Measurements from ENCODE around the gene SNCB. TPM values are rescaled to one million over a fixed set of nuclear protein-coding genes. Genes with fewer than 3 reads are reported as not detected.
"Not testable (repeated sequence)": the region's sequence is repeated elsewhere in the genome, so short reads cannot be mapped to it uniquely, and the experiment has no call there.

The SNCB gene
- total RNA-seq, 1 donor: not detected

DNA sequence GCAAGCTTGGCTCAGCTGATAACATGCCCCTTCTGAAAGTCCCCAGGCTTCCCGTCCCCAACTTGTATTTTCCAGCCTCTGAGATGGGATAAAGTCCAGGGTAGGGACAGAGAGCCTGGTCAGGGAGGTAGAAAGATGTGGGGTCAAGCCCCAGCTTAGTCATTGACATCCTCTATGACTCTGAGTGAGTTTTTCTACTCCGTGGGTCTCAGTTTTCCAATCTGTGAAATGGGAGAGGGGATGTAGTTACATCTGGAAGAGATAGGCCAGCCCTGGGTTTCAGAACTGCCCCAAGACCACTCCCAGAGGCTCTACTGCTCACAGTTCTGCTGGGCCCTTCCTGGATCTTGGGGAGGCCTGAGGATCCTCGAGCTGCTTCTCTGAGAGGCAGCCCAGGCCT lies 23.5 kb downstream of the SNCB start:
- DNase-seq (ENCODE audit: low read depth): no peak
- H3K4me3 ChIP-seq (ENCODE audit: low read depth, low read length): no peak overlapping the region
- no peak for TF ChIP-seq CTCF (IDR thresholded peaks at IDR 0.05; ENCODE audit: insufficient read depth, low read depth, low read length)

DNA sequence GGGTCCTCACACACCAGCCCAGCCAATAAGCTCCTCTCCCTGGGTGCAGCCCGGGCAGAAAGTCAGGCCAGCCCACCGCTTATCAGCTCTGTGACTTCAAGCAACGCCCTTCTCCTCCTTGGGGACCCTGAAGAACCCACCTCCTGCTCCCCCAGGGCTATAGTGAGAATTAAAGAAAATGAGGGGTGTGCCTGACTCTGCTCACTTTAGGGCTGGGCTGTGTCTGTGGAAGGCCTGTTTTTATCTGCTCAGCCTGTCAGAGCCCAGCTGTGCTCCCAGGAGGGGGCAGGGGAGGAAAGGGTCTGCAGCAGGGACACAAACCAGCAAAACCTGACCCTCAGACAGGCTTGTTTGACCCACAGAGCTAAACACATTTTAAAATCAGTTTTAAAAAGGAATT lies 24.3 kb downstream of the SNCB start:
- no peak for TF ChIP-seq CTCF (IDR thresholded peaks at IDR 0.05; ENCODE audit: insufficient read depth, low read depth, low read length)

GRCh38 chr5:176603091-176603490 lies 27.2 kb downstream of the SNCB start:
- H3K4me3 ChIP-seq (ENCODE audit: low read depth, low read length): no peak overlapping the region
- TF ChIP-seq CTCF (IDR thresholded peaks at IDR 0.05; ENCODE audit: insufficient read depth, low read depth, low read length): no peak
- DNase-seq (ENCODE audit: low read depth): no peak

More for the DNA sequence above, 24.3 kb downstream of the SNCB start:
- no peak overlapping the region for H3K4me3 ChIP-seq (ENCODE audit: low read depth, low read length)
- no peak for DNase-seq (ENCODE audit: low read depth)

- DNase-seq (ENCODE audit: low read depth): no peak
- TF ChIP-seq CTCF (IDR thresholded peaks at IDR 0.05; ENCODE audit: insufficient read depth, low read depth, low read length): no peak
Measured at GRCh38 chr5:176601901-176602482, 28.3 kb downstream of the SNCB start.

GRCh38 chr5:176599749-176600430 lies 30.4 kb downstream of the SNCB start:
- not testable (repeated sequence) for H3K4me3 ChIP-seq (ENCODE audit: low read depth, low read length); DNase-seq (ENCODE audit: low read depth)

More at GRCh38 chr5:176601901-176602482, 28.3 kb downstream of the SNCB start:
- no peak overlapping the region for H3K4me3 ChIP-seq (ENCODE audit: low read depth, low read length)

DNA sequence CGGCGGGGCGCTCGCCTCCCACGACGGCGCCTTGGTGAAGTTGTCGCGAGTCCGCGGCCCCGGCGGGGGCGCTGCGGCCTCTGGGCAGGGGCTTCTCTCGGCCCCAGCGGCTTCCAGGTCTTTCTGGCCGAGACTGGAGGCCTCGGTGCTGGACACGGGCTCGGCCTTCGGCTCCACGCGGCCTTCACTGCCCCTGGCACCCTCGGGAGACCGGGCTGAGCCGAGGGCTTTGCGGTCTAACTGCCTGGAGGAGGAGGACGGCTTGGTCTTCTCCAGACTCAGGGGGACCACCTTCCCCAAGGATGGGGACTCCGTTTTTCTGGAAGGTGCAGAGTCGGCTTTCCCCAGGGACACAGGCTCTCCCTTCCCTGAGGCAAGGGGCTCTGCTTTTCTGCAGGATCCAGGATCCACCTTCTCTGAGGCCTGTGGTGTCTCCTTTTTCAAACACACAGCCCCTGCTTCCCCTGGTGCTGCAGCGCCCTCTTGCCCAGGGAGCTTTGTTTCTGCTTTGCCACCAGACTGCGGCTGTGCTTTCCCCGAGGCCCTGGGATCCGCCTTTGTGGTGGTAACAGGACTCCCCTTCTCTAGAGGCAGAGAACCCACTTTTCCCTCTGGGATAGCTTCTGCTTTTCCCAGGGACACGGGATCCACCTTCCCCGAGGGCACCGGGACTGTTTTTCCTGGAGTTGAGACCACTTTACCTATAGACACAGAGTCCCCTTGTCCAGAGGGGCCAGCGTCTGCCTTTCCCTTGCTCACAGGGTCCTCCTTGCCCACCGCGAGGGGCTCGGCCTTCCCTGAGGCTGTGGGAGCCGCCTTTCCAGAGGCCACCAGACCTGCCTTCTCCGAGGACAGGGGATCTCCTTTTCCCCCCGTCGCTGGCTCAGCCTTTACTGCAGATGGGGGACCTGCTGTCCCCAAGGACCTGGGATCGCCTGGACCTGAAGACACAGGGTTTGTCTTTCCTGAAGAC lies 32.6 kb downstream of the SNCB start:
- H3K4me3 ChIP-seq (ENCODE audit: low read depth, low read length): no peak overlapping the region
- no peak for DNase-seq (ENCODE audit: low read depth)
- no peak for TF ChIP-seq CTCF (IDR thresholded peaks at IDR 0.05; ENCODE audit: insufficient read depth, low read depth, low read length)
